Mesothelial cell of epicardium (in vitro differentiated cells): ENCODE data around the gene HMG20A. TPM values are rescaled to one million over a fixed set of nuclear protein-coding genes. Genes with fewer than 3 reads are reported as not detected.

Experiments used
- DNase-seq, 2 experiments: peaks; one replicate each; pipeline ENCODE4 v3.0.0; 2021; ENCODE audit warnings: low spot score in 2 of 2; ENCODE audit not compliant: unreplicated experiment in 2 of 2
- H3K27ac Mint-ChIP-seq: 2 replicates; pipeline ENCODE4 v1.8.0; 2021; ENCODE audit warnings: mixed read lengths
- H3K27me3 Mint-ChIP-seq: 2 replicates; pipeline ENCODE4 v1.8.0; 2021; ENCODE audit warnings: low read depth, mixed read lengths
- H3K36me3 Mint-ChIP-seq: 2 replicates; pipeline ENCODE4 v1.8.0; 2021; ENCODE audit warnings: mixed read lengths
- H3K4me1 Mint-ChIP-seq: 2 replicates; pipeline ENCODE4 v1.8.0; 2021; ENCODE audit warnings: mixed read lengths
- H3K4me3 Mint-ChIP-seq: 2 replicates; pipeline ENCODE4 v1.8.0; 2021; ENCODE audit warnings: mild to moderate bottlenecking, moderate library complexity, mixed read lengths
- H3K9me3 Mint-ChIP-seq: 2 replicates; pipeline ENCODE4 v1.8.0; 2021; ENCODE audit warnings: mixed read lengths
- CTCF ChIP-seq: fragments of 200-600 bp; sonication (generic); IDR thresholded peaks from one replicate; pipeline ENCODE4 v1.5.0; 2021; ENCODE audit warnings: antibody characterized with exemption; ENCODE audit not compliant: unreplicated experiment
- total RNA-seq: library from RNA; stranded (reverse); gene quantifications from 3 replicates; pipeline ENCODE4 v1.2.1, GENCODE V29; 2021

HMG20A gene
- total RNA-seq, 1 donor from 2014 or later: 70.5 TPM

GRCh38 chr15:77474310-77474988, 53.8 kb downstream of the HMG20A start:
- no peak for DNase-seq
- Mint-ChIP-seq H3K27me3 (no peaks in the 10 kb centered on the region), H3K9me3 (no peaks in the 10 kb centered on the region), H3K4me3 (no peak overlapping the region), H3K4me1 (no peaks in the 10 kb centered on the region), H3K36me3 (peaks cover 49% of the 10 kb centered on the region), H3K27ac (no peak overlapping the region)
- TF ChIP-seq CTCF: no peak

- peaks cover 51% of the 10 kb centered on the region for H3K36me3 Mint-ChIP-seq
- no peaks in the 10 kb centered on the region for H3K27me3 Mint-ChIP-seq
- H3K9me3 Mint-ChIP-seq: no peaks in the 10 kb centered on the region
- H3K4me1 Mint-ChIP-seq: no peaks in the 10 kb centered on the region
- no peak for DNase-seq
- TF ChIP-seq CTCF: no peak
- H3K4me3 Mint-ChIP-seq: no peak overlapping the region
- no peak overlapping the region for H3K27ac Mint-ChIP-seq
Measured at GRCh38 chr15:77475001-77475400, 54.3 kb downstream of the HMG20A start.

- H3K27me3 Mint-ChIP-seq: no peaks in the 10 kb centered on the region
- no peak overlapping the region for H3K4me3 Mint-ChIP-seq
- no peaks in the 10 kb centered on the region for H3K9me3 Mint-ChIP-seq
- no peak overlapping the region for H3K27ac Mint-ChIP-seq
- peaks cover under 1% of the 10 kb centered on the region for H3K4me1 Mint-ChIP-seq
- no peak for TF ChIP-seq CTCF
- H3K36me3 Mint-ChIP-seq: peaks cover 47% of the 10 kb centered on the region
- no peak for DNase-seq
Measured at GRCh38 chr15:77475898-77476297, 55.2 kb downstream of the HMG20A start.

GRCh38 chr15:77476995-77477394, 56.3 kb downstream of the HMG20A start:
- no peak for DNase-seq
- Mint-ChIP-seq H3K36me3 (peaks cover 40% of the 10 kb centered on the region), H3K27me3 (no peaks in the 10 kb centered on the region), H3K9me3 (no peaks in the 10 kb centered on the region), H3K4me3 (no peak overlapping the region), H3K27ac (no peak overlapping the region), H3K4me1 (peaks cover 10% of the 10 kb centered on the region)
- no peak for TF ChIP-seq CTCF

- H3K27ac Mint-ChIP-seq: no peak overlapping the region
- H3K27me3 Mint-ChIP-seq: no peaks in the 10 kb centered on the region
- peaks cover 35% of the 10 kb centered on the region for H3K36me3 Mint-ChIP-seq
- peaks cover 20% of the 10 kb centered on the region for H3K4me1 Mint-ChIP-seq
- H3K4me3 Mint-ChIP-seq: no peak overlapping the region
- DNase-seq: no peak
- H3K9me3 Mint-ChIP-seq: no peaks in the 10 kb centered on the region
- no peak for TF ChIP-seq CTCF
Measured at GRCh38 chr15:77478051-77478450, 57.4 kb downstream of the HMG20A start.
